ENCODE results near the gene EFR3B. TPM values are rescaled to one million over a fixed set of nuclear protein-coding genes. Genes with fewer than 3 reads are reported as not detected.

Gene EFR3B
- total RNA-seq, 3 donors from 2014 or later (not counting 1 experiment from before 2014, with no cell fraction given), result 0.05 TPM; not detected in 2

DNA sequence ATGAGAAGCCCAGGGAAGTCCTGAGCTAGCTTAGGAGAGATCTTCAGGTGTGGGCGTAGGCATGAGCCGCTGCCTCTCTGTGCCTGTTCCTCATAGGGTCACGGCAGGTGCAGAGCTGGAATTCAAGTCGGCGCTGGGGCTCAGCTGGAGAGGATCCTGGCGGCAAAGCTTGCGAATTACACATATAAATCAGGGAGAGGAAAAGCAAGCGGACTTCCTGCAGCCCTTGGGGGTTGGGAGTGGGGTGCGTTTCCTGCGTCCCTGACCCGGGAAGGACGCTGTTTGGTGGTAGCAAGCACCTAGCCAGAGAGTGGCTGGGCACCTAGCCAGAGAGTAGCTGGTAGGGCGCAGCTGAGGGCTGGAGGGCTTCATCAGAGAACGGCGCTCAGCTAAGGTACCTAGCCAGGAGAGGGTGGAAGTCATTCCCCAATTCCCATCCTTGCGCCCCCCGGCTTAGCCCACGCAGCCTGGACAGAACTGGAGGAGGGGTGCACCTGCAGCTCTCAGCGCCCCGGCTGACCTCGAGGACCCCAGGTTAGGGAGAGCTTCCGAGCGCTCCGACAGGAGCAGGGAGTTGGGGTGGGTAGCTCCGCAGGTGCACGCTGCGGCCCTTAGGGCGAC lies 459 bp upstream of the EFR3B start:
- intact Hi-C loops (cut with micrococcal nuclease), result no loop called here
- no peaks in the 10 kb centered on the region for H3K9me3 Mint-ChIP-seq
- no peaks in the 10 kb centered on the region for H3K36me3 ChIP-seq (ENCODE audit: control insufficient read depth, insufficient read depth, low read length)

DNA sequence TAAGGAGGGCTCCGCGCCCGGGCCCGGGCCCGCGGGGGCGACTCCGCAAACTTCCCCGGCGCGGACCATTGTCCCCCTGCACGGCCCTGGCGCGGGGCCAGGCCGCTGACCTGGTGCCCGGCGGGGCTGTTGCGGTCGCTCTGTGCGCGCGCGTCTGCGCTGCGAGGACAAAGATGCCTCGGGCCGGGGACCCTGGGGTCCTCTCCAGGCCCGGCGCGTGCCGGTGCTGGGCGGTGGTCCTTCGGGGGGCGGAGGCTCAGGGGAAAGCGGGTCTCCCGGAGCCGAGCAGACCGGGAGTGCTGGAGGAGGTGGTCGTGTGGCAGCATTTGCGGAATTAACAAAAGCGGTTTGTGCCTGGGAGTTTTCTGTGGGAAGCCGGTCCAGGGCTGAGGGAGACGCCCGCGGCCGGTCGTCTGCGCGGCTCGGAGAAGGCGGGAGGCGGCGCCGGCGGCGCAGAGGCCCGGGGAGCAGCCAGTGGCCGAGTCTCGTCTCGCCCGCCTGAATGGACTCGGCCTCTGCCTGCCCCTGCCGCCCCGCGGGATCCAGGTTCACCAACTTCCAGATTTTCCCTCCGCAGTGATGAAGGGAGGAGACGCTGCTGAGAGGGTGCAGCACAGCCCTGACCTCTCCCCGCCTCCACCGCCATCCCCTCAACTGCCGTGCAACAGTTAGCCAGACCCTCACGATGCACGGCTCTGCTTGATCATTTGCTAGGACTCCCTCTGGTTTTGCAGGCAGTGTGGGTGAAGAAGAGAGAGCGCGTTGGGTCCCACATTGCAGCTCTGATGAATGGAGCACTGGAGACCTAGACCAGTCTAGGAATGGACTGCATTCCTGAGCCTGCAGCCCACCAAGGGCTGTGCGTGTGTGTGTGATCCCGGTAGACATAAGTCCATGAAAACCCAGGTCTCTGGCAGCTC lies 705 bp downstream of the EFR3B start:
- Mint-ChIP-seq H3K27me3 (ENCODE audit: low read depth in 2 of 2) (peaks cover 27 to 29% of the 10 kb centered on the region in 2 donors), H3K9me3 (no peaks in the 10 kb centered on the region), H3K4me1 (peaks cover 13 to 29% of the 10 kb centered on the region in 2 donors), H3K4me3 (peak overlapping the region; percentile 84), H3K36me3 (no peaks in the 10 kb centered on the region), H3K27ac (peak overlapping the region in 1 of 2 donors; percentile 76)
- Histone ChIP-seq H3K9me3 (ENCODE audit: control insufficient read depth, insufficient read depth, low read length) (no peaks in the 10 kb centered on the region), H3K4me3 (ENCODE audit: low read length) (peak overlapping the region; percentile 31), H3K4me1 (ENCODE audit: control insufficient read depth, insufficient read depth, low read length) (peaks cover 21% of the 10 kb centered on the region), H3K27ac (ENCODE audit: low read length) (no peak overlapping the region), H3K36me3 (ENCODE audit: control insufficient read depth, insufficient read depth, low read length) (no peaks in the 10 kb centered on the region), H3K27me3 (ENCODE audit: control insufficient read depth, insufficient read depth, low read length) (peaks cover 24% of the 10 kb centered on the region)
- ATAC-seq (no peak), DNase-seq (peak; percentile 23 to 38)
- intact Hi-C loops (cut with micrococcal nuclease), result loop anchor here (2.0 kb wide), 1 partner anchor 70 kb away; no protein-coding TSS in a partner anchor
- TF ChIP-seq, protein P1, sequence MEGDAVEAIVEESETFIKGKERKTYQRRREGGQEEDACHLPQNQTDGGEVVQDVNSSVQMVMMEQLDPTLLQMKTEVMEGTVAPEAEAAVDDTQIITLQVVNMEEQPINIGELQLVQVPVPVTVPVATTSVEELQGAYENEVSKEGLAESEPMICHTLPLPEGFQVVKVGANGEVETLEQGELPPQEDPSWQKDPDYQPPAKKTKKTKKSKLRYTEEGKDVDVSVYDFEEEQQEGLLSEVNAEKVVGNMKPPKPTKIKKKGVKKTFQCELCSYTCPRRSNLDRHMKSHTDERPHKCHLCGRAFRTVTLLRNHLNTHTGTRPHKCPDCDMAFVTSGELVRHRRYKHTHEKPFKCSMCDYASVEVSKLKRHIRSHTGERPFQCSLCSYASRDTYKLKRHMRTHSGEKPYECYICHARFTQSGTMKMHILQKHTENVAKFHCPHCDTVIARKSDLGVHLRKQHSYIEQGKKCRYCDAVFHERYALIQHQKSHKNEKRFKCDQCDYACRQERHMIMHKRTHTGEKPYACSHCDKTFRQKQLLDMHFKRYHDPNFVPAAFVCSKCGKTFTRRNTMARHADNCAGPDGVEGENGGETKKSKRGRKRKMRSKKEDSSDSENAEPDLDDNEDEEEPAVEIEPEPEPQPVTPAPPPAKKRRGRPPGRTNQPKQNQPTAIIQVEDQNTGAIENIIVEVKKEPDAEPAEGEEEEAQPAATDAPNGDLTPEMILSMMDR (IDR thresholded peaks at IDR 0.05), result no peak
- WGBS (ENCODE audit: insufficient coverage), result 1% methylated on average over 75 of the region's 76 CpGs

More for the DNA sequence above, 459 bp upstream of the EFR3B start:
- Mint-ChIP-seq H3K4me3 (peak overlapping the region; percentile 71), H3K36me3 (no peaks in the 10 kb centered on the region), H3K27me3 (ENCODE audit: low read depth in 2 of 2) (peaks cover 22 to 27% of the 10 kb centered on the region in 2 donors), H3K27ac (no peak overlapping the region), H3K4me1 (peaks cover 13 to 29% of the 10 kb centered on the region in 2 donors)
- H3K4me3 ChIP-seq (ENCODE audit: low read length), result peak overlapping the region; percentile 36
- TF ChIP-seq, protein P1 (IDR thresholded peaks at IDR 0.05), result no peak
- H3K27me3 ChIP-seq (ENCODE audit: control insufficient read depth, insufficient read depth, low read length), result peaks cover 24% of the 10 kb centered on the region
- no peak for ATAC-seq
- H3K4me1 ChIP-seq (ENCODE audit: control insufficient read depth, insufficient read depth, low read length), result peaks cover 21% of the 10 kb centered on the region
- DNase-seq, result peak in 1 of 2 donors; percentile 59
- 5% methylated on average over 27 of the region's 28 CpGs for WGBS (ENCODE audit: insufficient coverage)
- H3K9me3 ChIP-seq (ENCODE audit: control insufficient read depth, insufficient read depth, low read length), result no peaks in the 10 kb centered on the region
- no peak overlapping the region for H3K27ac ChIP-seq (ENCODE audit: low read length)

GRCh38 chr2:25043241-25043867 lies 1.5 kb downstream of the EFR3B start:
- DNase-seq (peak in 1 of 2 donors; percentile 37), ATAC-seq (no peak)
- WGBS (ENCODE audit: insufficient coverage), result 15% methylated on average over 8 of the region's 8 CpGs
- intact Hi-C loops (cut with micrococcal nuclease), result loop anchor here (2.0 kb wide), 1 partner anchor 71 kb away; no protein-coding TSS in a partner anchor
- Histone ChIP-seq H3K4me1 (ENCODE audit: control insufficient read depth, insufficient read depth, low read length) (peaks cover 21% of the 10 kb centered on the region), H3K4me3 (ENCODE audit: low read length) (no peak overlapping the region), H3K36me3 (ENCODE audit: control insufficient read depth, insufficient read depth, low read length) (no peaks in the 10 kb centered on the region), H3K9me3 (ENCODE audit: control insufficient read depth, insufficient read depth, low read length) (no peaks in the 10 kb centered on the region), H3K27ac (ENCODE audit: low read length) (no peak overlapping the region), H3K27me3 (ENCODE audit: control insufficient read depth, insufficient read depth, low read length) (peaks cover 24% of the 10 kb centered on the region)
- Mint-ChIP-seq H3K4me1 (peaks cover 13 to 29% of the 10 kb centered on the region in 2 donors), H3K36me3 (no peaks in the 10 kb centered on the region), H3K27me3 (ENCODE audit: low read depth in 2 of 2) (peaks cover 27 to 29% of the 10 kb centered on the region in 2 donors), H3K4me3 (peak overlapping the region; percentile 84), H3K9me3 (no peaks in the 10 kb centered on the region), H3K27ac (peak overlapping the region in 1 of 2 donors; percentile 76)
- TF ChIP-seq, protein P1 (IDR thresholded peaks at IDR 0.05), result no peak
